OCI-LY1 (cell line): ENCODE data around the gene VPS37D.

Experiments
- H2AFZ ChIP-seq: fragments of 200-600 bp; sonication (generic), shearing (Covaris generic); 2 replicates; pipeline ENCODE4 v1.6.0; 2014; ENCODE audit warnings: antibody characterized with exemption, mild to moderate bottlenecking, low read length
- H3F3A ChIP-seq: fragments of 200-600 bp; sonication (generic), shearing (Covaris generic); 2 replicates; pipeline ENCODE4 v1.6.0; 2014; ENCODE audit warnings: mild to moderate bottlenecking, antibody characterized with exemption, low read length, moderate library complexity; ENCODE audit not compliant: insufficient read depth
- H3K27ac ChIP-seq: fragments of 200-600 bp; sonication (generic); 2 replicates; pipeline ENCODE4 v1.5.1; 2014; ENCODE audit warnings: low read length, mixed run types, mild to moderate bottlenecking, low read depth; ENCODE audit not compliant: poor library complexity, severe bottlenecking
- H3K27me3 ChIP-seq: fragments of 200-600 bp; sonication (generic); 2 replicates; pipeline ENCODE4 v1.6.0; 2014; ENCODE audit warnings: antibody characterized with exemption, mild to moderate bottlenecking, low read length, moderate library complexity; ENCODE audit not compliant: insufficient read depth
- H3K36me3 ChIP-seq: fragments of 200-600 bp; sonication (generic); 2 replicates; pipeline ENCODE4 v1.6.1; 2014; ENCODE audit warnings: mild to moderate bottlenecking, antibody characterized with exemption, low read length, moderate library complexity, mixed read lengths; ENCODE audit not compliant: insufficient read depth
- H3K4me1 ChIP-seq: fragments of 200-600 bp; sonication (generic); 2 replicates; pipeline ENCODE4 v1.5.1; 2014; ENCODE audit warnings: mild to moderate bottlenecking, low read length, moderate library complexity; ENCODE audit not compliant: insufficient read depth, severe bottlenecking
- H3K4me2 ChIP-seq: fragments of 200-600 bp; sonication (generic), shearing (Covaris generic); 2 replicates; pipeline ENCODE4 v1.6.1; 2014; ENCODE audit warnings: low read length
- H3K4me3 ChIP-seq: fragments of 200-600 bp; sonication (generic); 2 replicates; pipeline ENCODE4 v1.5.1; 2014; ENCODE audit warnings: low read length, low read depth, mild to moderate bottlenecking, mixed read lengths; ENCODE audit not compliant: poor library complexity, severe bottlenecking
- H3K79me2 ChIP-seq: fragments of 200-600 bp; shearing (Covaris generic); 2 replicates; pipeline ENCODE4 v1.6.1; 2016; ENCODE audit warnings: mixed run types, low read length, mixed read lengths; ENCODE audit not compliant: insufficient read depth
- H3K9ac ChIP-seq: fragments of 200-600 bp; sonication (generic), shearing (Covaris generic); 2 replicates; pipeline ENCODE4 v1.6.1; 2014; ENCODE audit warnings: mild to moderate bottlenecking, low read length, mixed read lengths
- H3K9me2 ChIP-seq: fragments of 200-600 bp; sonication (generic), shearing (Covaris generic); 2 replicates; pipeline ENCODE4 v1.6.1; 2014; ENCODE audit warnings: low read depth, mild to moderate bottlenecking, low read length, mixed read lengths
- H3K9me3 ChIP-seq: fragments of 200-600 bp; shearing (Covaris generic); 2 replicates; pipeline ENCODE4 v1.6.1; 2014; ENCODE audit warnings: low read length, mixed read lengths
- H4K20me1 ChIP-seq: fragments of 200-600 bp; sonication (generic), shearing (Covaris generic); 2 replicates; pipeline ENCODE4 v1.6.0; 2016; ENCODE audit warnings: mild to moderate bottlenecking, low read length; ENCODE audit not compliant: insufficient read depth
- EZH2 ChIP-seq: fragments of 200-600 bp; sonication (generic), shearing (Covaris generic); IDR thresholded peaks from 2 replicates; pipeline ENCODE4 v1.8.0; 2017; ENCODE audit warnings: borderline replicate concordance, mixed run types, mild to moderate bottlenecking, antibody characterized with exemption, low read length, moderate library complexity, mixed read lengths
- TF ChIP-seq, protein P1 (sequence below): fragments of 200-600 bp; sonication (generic), shearing (Covaris generic); IDR thresholded peaks from 2 replicates; pipeline ENCODE4 v1.5.1; 2017; ENCODE audit warnings: mild to moderate bottlenecking, antibody characterized with exemption, low read length, moderate library complexity, mixed read lengths

Gene VPS37D

DNA sequence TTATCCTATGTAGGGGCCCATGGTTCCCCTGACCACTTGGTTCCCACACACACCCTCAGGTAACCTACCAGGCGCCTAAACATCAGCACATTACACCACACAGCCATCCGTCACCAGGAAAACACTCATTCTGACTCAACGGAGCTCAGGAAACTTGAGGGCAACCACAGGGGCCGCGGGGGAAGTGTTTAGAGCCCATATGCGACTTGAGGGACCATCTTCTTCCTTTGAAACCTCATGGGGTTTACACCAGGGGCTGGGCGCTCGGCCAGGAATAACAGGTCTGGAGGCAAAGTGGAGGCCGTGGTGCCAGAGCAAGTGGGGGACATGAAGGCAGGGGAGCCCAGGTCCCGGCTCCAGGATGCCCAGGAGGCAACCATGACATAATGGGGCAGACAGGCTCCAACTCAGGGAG is 50.4 kb downstream of the VPS37D start:
- Histone ChIP-seq H3K27me3 (0 out of 2 replicates have a peak, but pooled peaks cover 5% of the 10 kb centered on the region), H2AFZ (no peak overlapping the region), H3K9me2 (no peaks in the 10 kb centered on the region), H3K79me2 (no peaks in the 10 kb centered on the region), H3K4me1 (peaks cover 19% of the 10 kb centered on the region), H3K4me2 (peak overlapping the region; percentile 87; the same call in 1 of the 2 replicates), H3F3A (no peaks in the 10 kb centered on the region), H3K9ac (no peak overlapping the region), H4K20me1 (no peaks in the 10 kb centered on the region), H3K9me3 (no peaks in the 10 kb centered on the region), H3K4me3 (no peak overlapping the region), H3K36me3 (no peaks in the 10 kb centered on the region), H3K27ac (no peak overlapping the region)
- TF ChIP-seq, protein P1, sequence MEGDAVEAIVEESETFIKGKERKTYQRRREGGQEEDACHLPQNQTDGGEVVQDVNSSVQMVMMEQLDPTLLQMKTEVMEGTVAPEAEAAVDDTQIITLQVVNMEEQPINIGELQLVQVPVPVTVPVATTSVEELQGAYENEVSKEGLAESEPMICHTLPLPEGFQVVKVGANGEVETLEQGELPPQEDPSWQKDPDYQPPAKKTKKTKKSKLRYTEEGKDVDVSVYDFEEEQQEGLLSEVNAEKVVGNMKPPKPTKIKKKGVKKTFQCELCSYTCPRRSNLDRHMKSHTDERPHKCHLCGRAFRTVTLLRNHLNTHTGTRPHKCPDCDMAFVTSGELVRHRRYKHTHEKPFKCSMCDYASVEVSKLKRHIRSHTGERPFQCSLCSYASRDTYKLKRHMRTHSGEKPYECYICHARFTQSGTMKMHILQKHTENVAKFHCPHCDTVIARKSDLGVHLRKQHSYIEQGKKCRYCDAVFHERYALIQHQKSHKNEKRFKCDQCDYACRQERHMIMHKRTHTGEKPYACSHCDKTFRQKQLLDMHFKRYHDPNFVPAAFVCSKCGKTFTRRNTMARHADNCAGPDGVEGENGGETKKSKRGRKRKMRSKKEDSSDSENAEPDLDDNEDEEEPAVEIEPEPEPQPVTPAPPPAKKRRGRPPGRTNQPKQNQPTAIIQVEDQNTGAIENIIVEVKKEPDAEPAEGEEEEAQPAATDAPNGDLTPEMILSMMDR = no peak
- TF ChIP-seq EZH2 = no peak

DNA sequence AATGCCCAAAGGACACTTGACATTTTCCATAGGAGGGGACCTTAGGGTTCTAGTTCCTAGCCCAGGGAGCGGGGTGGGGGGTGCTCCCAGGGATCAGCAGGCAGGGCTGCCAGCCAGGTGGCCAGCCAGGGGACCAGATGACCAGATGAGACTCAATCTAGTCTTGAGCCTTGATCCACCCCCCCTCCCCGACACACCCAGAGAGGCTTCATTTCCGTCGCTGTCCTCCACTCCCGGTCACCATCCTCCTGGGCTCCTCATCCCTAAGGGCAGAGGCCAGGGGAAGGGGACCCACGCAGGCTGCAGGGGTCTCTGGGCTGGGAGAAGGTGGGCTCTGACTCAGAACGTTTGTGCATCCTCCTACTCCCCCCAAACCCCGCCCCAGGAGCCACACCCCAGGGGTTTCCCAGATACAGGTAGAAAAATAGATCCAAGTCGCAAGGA is 50.8 kb downstream of the VPS37D start:
- H2AFZ ChIP-seq = no peak overlapping the region
- TF ChIP-seq, protein P1 = no peak
- TF ChIP-seq EZH2 = no peak
- H3K4me2 ChIP-seq = peak overlapping the region; percentile 87
- H3K9me2 ChIP-seq = no peaks in the 10 kb centered on the region
- H3K4me1 ChIP-seq = peaks cover 19% of the 10 kb centered on the region
- H4K20me1 ChIP-seq = no peaks in the 10 kb centered on the region
- peak overlapping the region; percentile 81 for H3K4me3 ChIP-seq
- no peak overlapping the region for H3K27ac ChIP-seq
- H3K79me2 ChIP-seq = no peaks in the 10 kb centered on the region
- H3K36me3 ChIP-seq = no peaks in the 10 kb centered on the region
- 0 out of 2 replicates have a peak, but pooled peaks cover 5% of the 10 kb centered on the region for H3K27me3 ChIP-seq
- H3K9me3 ChIP-seq = no peaks in the 10 kb centered on the region
- H3K9ac ChIP-seq = no peak overlapping the region; the same call in 1 of the 2 replicates
- no peaks in the 10 kb centered on the region for H3F3A ChIP-seq

DNA sequence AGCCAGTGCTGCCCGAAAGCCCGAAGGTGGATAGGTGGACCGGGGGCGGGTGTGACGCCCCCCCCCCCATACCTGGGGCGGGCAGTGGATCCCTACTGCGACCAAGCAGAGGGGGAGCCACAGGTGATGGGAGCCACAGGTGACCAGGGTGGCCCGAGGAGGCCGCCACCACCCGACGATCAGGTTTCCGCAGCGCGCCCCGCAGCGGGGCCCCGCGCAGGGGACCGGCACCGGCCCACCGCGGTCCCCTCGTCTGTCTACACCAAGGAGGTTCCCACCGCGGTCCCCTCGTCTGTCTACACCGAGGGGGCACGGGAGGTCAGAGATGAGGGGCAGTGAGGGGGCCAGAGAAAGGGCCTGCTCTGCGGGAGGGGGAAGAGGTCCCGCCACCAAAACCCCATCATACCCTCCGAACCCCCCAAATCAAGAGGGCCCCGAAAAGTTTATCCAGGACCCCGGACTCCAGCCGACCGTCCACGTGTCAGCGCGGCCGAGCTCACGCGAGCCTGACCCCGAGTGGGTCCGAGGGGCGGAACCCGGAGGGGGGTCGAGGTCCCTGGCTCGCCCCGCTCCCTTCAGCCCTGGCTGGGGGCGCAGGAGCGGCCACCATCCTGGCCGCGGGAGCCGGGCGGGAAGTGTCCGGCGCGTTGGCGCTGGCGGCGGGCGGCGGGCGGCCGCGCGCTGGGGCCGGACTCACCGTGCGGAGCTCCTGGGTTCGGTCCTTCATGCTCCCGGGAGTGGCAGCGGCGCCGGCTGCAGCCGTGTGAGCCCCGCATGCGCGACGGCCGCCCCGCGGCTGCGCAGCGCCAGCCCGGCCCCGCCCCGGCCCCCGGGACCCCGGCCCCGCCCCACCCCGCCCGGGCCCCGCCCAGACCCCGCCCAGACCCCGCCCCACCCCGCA is 51.5 kb downstream of the VPS37D start, which contains the start of gene STX1A:
Gene STX1A, minus strand, starts transcription at position 765 of the 901 bp plus-strand sequence. Its CDS starts 38 bp downstream, at position 727.
- Histone ChIP-seq H3K79me2 (no peaks in the 10 kb centered on the region), H3K9me2 (no peaks in the 10 kb centered on the region), H3K4me2 (peak within 1 kb of the TSS; percentile 87), H3K4me1 (peaks cover 19% of the 10 kb centered on the region), H3K4me3 (peak within 1 kb of the TSS; percentile 81), H2AFZ (peak within 1 kb of the TSS; percentile 70; the same call in 1 of the 2 replicates), H3K9ac (peak within 1 kb of the TSS; percentile 80), H3F3A (no peaks in the 10 kb centered on the region), H3K27me3 (0 out of 2 replicates have a peak, but pooled peaks cover 5% of the 10 kb centered on the region), H3K36me3 (no peaks in the 10 kb centered on the region), H3K27ac (no peak within 1 kb of the TSS), H4K20me1 (no peaks in the 10 kb centered on the region), H3K9me3 (no peaks in the 10 kb centered on the region)
- TF ChIP-seq, protein P1 = no peak; the same call in 1 of the 2 replicates
- no peak for TF ChIP-seq EZH2
